Anterior cingulate cortex (tissue), 58 donors: ENCODE measurements around the gene HOMER2.

Experiments used
- DNase-seq, 58 donors: peaks; one replicate each; lab custom pipeline; 2025; lab: John Stamatoyannopoulos, UW

Gene HOMER2

GRCh38 chr15:82808634-82809041 is 143.9 kb downstream of the HOMER2 start:
- DNase-seq, result no peak

DNA sequence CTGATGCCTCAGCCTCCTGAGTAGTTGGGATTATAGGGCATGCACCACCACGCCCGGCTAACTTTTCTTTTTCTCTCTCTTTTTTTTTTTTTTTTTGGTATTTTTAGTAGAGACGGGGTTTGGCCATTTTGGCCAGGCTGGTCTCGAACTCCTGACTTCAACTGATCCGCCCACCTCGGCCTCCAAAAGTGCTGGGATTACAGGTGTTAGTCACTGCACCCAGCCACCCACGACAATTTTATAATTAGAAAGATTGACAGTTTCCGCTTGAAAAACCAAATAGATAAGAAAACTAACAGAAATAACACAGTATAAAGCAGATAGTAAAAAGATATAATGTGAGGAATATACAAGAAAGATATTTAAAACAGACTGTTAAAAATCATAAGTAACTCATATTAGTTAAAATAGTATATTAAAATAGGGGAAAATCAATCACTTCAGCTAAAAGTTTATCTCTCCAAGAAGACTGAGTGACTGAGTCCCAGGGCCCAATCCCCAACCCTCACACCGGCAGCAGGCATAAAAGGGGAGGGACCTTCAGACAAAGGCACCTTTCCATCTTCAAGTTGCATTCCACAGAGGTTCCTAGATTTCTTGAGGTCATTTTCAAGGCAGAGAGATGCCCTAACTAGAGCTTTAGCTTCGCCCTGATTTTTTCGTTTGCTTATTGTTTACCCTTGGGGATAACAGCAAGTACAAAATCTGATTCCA is 144.4 kb downstream of the HOMER2 start:
- no peak for DNase-seq

GRCh38 chr15:82805994-82806406 is 146.5 kb downstream of the HOMER2 start, which contains the start of gene FSD2:
TSS of gene FSD2 (minus strand) at chr15:82806069. CDS start at chr15:82787390, 18,679 bp downstream.
- DNase-seq, result no peak

- DNase-seq, result no peak
Measured at GRCh38 chr15:82804575-82804949, 148.0 kb downstream of the HOMER2 start.

- no peak for DNase-seq
Measured at GRCh38 chr15:82803793-82804574, 148.5 kb downstream of the HOMER2 start.

GRCh38 chr15:82802497-82802896 is 150.0 kb downstream of the HOMER2 start:
- no peak for DNase-seq

- DNase-seq, result no peak
Measured at GRCh38 chr15:82799183-82799841, 153.2 kb downstream of the HOMER2 start.
